GM21381 (cell line): ENCODE results near the gene CLCNKB.
"Not testable (repeated sequence)": the region's sequence is repeated elsewhere in the genome, so short reads cannot be mapped to it uniquely, and the experiment has no call there.

Source experiments
- ATAC-seq: cut with Tn5 transposase; IDR thresholded peaks from one replicate; pipeline ENCODE4 v1.9.1; 2021; ENCODE audit warnings: mild to moderate bottlenecking, moderate library complexity; ENCODE audit not compliant: unreplicated experiment

Gene CLCNKB

GRCh38 chr1:16043521-16043920 is at the start of gene CLCNKB:
Gene CLCNKB (plus strand): TSS chr1:16043782. CDS start chr1:16044493, 711 bp downstream.
- no peak for ATAC-seq

GRCh38 chr1:15994081-15994480 is 49.5 kb upstream of the CLCNKB start:
- no peak for ATAC-seq

GRCh38 chr1:15994590-15995351 is 48.8 kb upstream of the CLCNKB start:
- no peak for ATAC-seq

- no peak for ATAC-seq
Measured at GRCh38 chr1:15997076-15997585, 46.5 kb upstream of the CLCNKB start.

- ATAC-seq, result no peak
Measured at GRCh38 chr1:15997637-15998280, 45.8 kb upstream of the CLCNKB start.

- no peak for ATAC-seq
Measured at GRCh38 chr1:15998929-15999328, 44.7 kb upstream of the CLCNKB start.

- not testable (repeated sequence) for ATAC-seq
Measured at GRCh38 chr1:16001274-16001673, 42.3 kb upstream of the CLCNKB start.

GRCh38 chr1:16005597-16005996 is 38.0 kb upstream of the CLCNKB start:
- ATAC-seq, result no peak

GRCh38 chr1:16006010-16006409 is 37.6 kb upstream of the CLCNKB start:
- no peak for ATAC-seq

GRCh38 chr1:16006552-16007485 is 36.8 kb upstream of the CLCNKB start:
- no peak for ATAC-seq

GRCh38 chr1:16007671-16008341 is 35.8 kb upstream of the CLCNKB start:
- ATAC-seq, result no peak

GRCh38 chr1:16009030-16009460 is 34.5 kb upstream of the CLCNKB start:
- no peak for ATAC-seq

- no peak for ATAC-seq
Measured at GRCh38 chr1:16009678-16010077, 33.9 kb upstream of the CLCNKB start.

GRCh38 chr1:16010837-16011236 is 32.7 kb upstream of the CLCNKB start:
- no peak for ATAC-seq

- ATAC-seq, result no peak
Measured at GRCh38 chr1:16011936-16012589, 31.5 kb upstream of the CLCNKB start.

GRCh38 chr1:16012590-16013219 is 30.9 kb upstream of the CLCNKB start:
- no peak for ATAC-seq

GRCh38 chr1:16013220-16013907 is 30.2 kb upstream of the CLCNKB start:
- no peak for ATAC-seq

GRCh38 chr1:16013908-16014258 is 29.7 kb upstream of the CLCNKB start:
- no peak for ATAC-seq
